Kidney capillary endothelial cell (primary cell): ENCODE results near the gene DNM3.
A peak's percentile ranks its signal among the peaks of the same experiment; 100 is the strongest.
"Not testable (repeated sequence)": the region's sequence is repeated elsewhere in the genome, so short reads cannot be mapped to it uniquely, and the experiment has no call there.

Source experiments
- DNase-seq: peaks from one replicate; pipeline ENCODE4 v3.0.0-alpha.2; 2018; ENCODE audit warnings: low spot score

The DNM3 gene

DNA sequence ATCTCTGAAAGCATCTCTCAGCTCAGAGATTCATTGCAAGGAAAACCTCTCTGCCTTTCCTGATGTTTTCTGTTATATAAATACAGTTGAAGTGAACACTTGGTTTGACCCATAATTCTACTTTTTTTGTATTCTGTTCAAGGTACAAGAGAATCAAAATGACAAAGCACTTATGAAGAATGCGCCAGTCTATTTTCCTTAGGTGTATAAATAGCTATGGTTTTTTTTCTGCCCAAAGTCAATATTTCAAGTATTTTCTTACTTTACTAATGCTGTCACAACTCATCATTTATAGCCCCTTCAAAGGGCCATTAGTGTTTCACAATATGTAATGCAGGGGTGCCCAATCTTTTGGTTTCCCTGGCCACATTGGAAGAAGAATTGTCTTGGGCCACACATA, 436.7 kb downstream of the DNM3 start:
- DNase-seq, result no peak

DNA sequence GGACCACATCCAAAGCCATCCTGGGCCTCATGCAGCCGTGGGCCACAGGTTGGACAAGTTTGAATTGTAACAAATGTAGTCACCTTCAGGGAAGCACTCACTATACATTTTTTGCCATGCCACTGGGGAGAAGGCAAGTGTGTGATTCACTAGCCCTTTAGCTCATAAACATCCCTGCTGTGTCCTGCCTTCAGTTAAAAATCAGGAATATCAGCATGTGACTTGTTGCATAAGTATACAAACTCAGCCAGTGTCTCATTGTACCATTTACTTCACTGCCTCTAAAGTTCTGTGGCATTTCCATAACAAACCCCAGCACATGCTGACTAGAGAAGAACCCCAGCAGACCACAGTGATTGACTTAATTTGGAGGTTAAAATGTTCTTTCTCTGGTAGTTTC, 437.2 kb downstream of the DNM3 start:
- no peak for DNase-seq

DNA sequence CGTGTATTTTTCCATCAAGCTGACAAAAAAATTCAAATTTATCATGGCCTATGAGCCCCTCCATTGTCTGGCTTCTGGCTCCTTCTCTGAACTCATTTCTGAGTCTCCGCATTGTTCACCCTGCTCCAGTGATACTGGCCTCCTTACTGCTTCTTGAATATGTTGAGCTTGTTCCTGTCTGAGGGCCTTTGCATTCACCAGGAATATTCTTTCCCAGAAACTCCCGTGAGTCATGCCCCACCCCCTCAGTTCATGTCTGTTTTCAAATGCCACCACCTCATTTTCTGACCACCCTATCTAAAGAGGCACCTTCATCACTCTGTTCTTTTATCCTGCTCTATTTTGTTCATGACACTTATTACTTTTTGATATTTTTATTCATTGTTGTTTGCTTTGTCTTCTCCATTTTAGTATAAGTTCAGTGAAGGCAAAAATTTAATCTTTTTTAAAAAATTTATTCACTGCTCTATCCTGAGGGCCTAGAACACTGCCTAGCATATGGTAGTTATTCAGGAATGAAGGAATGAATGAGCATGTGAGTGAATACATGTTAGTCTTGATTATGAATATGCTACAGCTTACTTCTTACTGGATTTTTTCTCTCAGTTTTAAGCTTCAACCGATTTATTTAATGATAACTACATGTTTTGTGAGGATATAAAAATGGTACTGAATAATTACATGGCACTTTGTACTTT, 438.8 kb downstream of the DNM3 start:
- DNase-seq, result no peak

GRCh38 chr1:172283766-172284165, 442.5 kb downstream of the DNM3 start:
- DNase-seq, result no peak

GRCh38 chr1:172286629-172287076, 445.4 kb downstream of the DNM3 start:
- no peak for DNase-seq

DNA sequence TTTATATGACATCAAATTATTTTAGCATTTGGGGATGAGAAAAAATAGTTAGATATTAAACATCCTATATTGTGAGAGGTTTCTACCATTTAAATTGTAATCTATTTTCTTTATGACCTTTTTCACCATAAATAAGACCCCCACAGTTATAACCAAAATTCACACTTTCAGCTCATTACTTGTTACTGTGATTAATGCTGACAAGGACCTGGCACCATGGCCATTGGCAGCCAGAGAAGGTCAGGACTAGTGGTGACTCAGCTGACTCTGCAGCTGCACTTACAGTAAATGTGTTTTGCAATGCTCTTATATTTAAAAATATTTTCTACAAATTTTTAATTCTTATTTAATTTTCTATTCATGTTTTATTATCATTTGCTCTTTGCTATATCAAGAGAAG, 445.9 kb downstream of the DNM3 start:
- DNase-seq, result no peak

DNA sequence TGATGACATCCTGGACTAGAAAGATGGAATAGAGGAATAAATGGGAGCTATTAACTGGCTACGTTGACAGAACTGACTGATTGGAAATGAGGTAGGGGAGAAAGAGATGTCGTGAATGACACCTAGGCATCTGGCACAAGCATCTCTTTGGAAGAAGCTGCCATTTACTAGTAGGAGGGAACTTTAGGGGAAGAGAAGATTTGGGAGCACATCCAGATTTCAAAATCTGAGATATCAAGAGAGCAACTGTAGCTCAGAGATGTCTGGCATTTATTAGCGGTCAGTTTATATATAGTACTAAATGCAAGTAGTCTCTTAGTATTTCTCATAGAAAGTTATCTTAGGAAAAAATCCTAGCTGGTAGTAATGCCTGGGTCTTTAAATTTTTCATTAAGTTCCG, 447.3 kb downstream of the DNM3 start:
- DNase-seq, result no peak

- DNase-seq, result no peak
Measured at GRCh38 chr1:172289448-172289847, 448.1 kb downstream of the DNM3 start.

- DNase-seq, result no peak
Measured at GRCh38 chr1:172292840-172293239, 451.5 kb downstream of the DNM3 start.

- DNase-seq, result no peak
Measured at GRCh38 chr1:172293429-172293828, 452.1 kb downstream of the DNM3 start.

DNA sequence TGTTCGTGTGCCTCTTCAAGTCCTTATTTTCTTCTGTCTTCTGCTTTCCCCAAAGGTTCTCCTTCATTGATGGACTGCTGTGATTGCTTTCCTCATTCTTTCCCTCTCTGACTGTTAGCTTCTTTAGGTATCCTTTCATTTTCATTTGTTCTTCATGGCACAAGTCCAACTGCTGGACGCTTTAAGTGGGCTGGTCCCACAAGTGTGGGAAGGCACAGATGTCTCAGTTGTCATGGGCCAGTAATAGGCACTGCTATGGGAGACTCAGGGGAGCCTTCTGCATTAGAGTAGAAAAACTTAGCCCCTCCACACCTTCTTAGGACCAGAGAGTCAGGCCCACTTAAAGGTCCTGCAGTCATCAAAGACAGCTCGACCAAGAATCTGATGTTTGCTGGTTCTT, 456.8 kb downstream of the DNM3 start:
- no peak for DNase-seq

- no peak for DNase-seq
Measured at GRCh38 chr1:172298911-172299310, 457.6 kb downstream of the DNM3 start.

GRCh38 chr1:172299515-172299914, 458.2 kb downstream of the DNM3 start:
- DNase-seq, result no peak

GRCh38 chr1:172307508-172307907, 466.2 kb downstream of the DNM3 start:
- not testable (repeated sequence) for DNase-seq

- no peak for DNase-seq
Measured at GRCh38 chr1:172308142-172308541, 466.8 kb downstream of the DNM3 start.

GRCh38 chr1:172308577-172308976, 467.3 kb downstream of the DNM3 start:
- no peak for DNase-seq

DNA sequence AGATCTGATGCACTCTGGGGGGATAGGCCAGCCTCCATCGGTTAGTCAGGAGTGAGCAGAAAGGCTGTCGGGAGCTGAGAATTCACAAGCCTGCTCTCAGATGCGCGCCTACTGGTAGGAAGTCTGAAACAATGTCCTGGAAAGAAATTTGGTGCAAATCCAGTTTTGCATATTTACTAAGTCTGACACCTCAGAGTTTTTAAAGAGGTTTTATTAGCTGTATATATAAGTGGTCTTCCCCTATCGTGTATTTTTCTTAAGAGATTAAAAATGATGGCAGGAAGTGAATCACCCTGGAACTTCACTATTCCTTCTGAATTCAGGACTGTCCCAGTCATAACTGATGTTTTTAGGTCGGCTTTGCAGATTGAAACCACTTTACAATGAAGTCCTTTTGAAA, 479.4 kb downstream of the DNM3 start:
- DNase-seq, result peak; percentile 70

GRCh38 chr1:172321451-172321850, 480.2 kb downstream of the DNM3 start:
- no peak for DNase-seq

DNA sequence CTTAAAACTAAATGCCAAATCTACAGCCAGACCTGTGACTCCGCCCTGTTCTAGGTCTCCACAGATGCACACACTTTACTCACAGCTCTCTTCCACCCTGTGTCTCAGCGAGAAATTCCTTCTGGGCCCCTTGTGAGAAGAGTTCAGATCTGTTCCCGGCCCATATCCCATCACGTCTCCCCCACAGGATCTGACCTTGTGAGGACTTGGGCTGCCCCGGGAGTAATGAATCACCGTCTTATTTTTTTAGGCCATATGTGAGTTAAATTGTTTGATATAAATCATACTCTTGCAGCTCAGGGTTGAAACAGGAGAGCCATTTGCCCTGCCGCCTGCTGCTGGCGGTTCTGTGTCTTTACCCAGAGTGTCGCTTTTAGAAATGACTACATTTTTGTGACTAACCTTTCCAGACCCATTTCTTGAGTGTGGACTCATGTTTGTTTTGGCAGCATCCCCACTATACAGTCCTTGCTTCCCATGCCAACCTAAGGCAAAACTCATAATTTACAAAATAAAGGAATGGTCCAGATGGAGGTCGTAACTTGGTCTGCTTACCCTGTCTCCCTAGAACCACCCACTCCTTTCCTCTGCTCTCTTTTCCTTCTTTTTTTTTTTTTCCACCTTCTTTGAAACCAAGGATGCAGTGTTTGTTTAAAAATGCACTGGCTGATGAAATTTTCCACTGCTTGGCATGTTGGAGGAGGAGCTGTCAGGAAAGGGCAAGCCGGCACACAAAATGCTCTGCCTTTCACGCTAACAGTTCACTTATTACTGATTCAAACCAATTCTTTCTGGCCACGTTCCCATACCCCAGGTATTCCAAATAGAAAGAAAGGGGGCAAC, 481.1 kb downstream of the DNM3 start:
- peak; percentile 89 for DNase-seq

DNA sequence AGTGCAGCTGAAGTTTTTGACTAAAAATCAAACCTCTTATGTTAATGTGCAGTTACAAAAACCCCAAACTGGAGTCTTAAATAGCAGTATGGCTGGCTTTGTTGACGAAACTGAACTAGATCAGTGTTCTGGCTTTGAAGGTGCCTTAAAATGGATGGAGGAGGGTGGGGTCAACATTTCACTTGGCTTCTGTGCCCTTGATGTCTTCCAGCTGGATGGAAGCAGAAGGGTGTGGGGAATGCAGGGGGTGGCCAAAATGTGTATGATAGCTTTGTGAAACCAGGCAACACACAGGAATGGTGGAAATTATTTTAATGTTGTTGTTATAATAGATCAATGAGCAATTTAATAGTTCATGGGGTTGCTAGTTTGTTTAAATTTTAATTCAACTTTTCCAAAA, 482.4 kb downstream of the DNM3 start:
- no peak for DNase-seq

DNA sequence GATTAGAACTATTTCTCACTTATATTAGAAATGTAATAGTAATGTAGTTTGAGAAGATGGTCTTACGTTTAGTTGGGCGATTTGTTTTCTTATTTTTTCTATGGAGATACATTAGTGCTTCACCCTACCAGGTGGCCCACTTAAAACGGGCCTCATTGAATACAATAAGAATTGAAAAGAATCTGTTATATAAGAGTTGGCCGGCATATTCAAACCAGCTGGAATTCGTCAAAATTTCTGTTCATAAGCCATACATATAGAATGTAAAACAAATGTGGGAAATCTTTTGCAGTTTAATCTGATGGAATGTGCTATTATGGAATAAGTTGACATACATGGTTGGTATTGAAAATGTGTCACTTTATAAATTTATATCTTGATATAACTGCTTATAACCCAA, 482.8 kb downstream of the DNM3 start:
- DNase-seq, result no peak

DNA sequence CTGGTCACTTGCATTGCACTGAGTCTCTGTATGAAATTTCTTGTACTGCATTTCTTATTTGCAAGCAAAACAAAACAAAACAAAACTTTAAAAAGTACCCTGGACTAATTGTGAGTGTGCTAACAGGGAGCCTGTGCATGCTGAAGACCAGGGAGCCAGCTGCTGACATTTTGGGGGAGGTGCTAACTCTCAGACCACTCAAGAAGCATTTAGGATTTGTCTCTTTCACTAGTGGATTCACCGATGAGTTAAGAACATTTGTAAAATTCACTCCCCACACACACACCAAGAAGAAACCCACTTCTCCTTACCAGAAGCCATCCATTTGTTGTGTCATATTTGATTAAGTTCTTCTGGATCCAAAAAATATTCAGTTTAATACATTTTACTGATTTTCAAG, 483.5 kb downstream of the DNM3 start:
- DNase-seq, result no peak

DNA sequence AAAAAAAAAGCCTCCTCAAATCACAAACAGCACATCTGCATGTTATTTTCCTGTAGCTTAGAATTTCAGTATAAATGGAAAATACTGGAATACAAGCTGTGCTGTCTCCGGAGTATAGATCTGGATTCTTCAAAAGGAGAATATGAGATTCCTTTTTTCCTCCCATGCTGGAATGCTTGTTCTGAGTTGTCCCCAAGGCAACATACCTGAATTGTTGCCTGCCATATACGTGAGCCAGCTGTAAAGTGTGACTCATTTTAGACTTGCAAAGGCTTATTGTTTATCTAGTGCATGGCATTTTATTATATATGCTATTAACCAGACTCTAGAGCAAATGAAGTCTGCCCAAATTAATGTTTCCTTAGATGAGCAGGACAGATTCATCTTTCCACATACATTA, 484.2 kb downstream of the DNM3 start:
- DNase-seq, result peak; percentile 46

DNA sequence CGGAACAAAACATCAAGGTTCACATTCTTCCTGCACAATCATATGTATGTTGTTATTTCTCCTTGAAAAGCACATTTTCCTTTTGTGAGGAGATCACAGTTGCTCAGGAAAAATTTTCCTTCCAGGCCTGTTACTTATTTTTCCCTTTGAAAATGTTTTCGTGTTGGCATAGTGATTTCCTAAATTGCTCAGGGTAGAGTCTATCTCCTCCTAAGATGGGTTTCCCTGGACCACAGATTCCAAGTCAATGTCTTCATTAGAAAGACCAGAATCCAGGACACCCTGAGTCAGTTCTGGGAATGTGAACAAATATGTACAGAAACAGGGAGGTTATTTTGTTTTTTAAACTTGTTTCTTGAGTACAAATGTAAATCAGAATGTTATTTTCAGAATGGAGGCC, 484.8 kb downstream of the DNM3 start:
- DNase-seq, result no peak
